Calu3 (cell line): ENCODE data around the gene SPINK1. TPM values are rescaled to one million over a fixed set of nuclear protein-coding genes. Genes with fewer than 3 reads are reported as not detected.
"Not testable (repeated sequence)": the region's sequence is repeated elsewhere in the genome, so short reads cannot be mapped to it uniquely, and the experiment has no call there.

Source experiments
- BruUV-seq: library from RNA; stranded (reverse); fragments of 400-500 nt; replicated peaks from 2 replicates; lab custom pipeline; 2021; lab: Mats Ljungman, UMichigan
- CTCF ChIA-PET: fragments of 300-600 bp; sonication (Branson Sonifier 250); formaldehyde crosslinking; loops from one replicate; lab custom pipeline; 2022; ENCODE audit warnings: antibody characterized with exemption; lab: Charles Lee
- DNase-seq: peaks from one replicate; pipeline ENCODE4 v3.0.0; 2022
- H3K27ac Mint-ChIP-seq: one replicate; pipeline ENCODE4 v1.8.0; 2022; ENCODE audit warnings: mixed read lengths; ENCODE audit not compliant: unreplicated experiment
- H3K27me3 Mint-ChIP-seq: one replicate; pipeline ENCODE4 v1.8.0; 2022; ENCODE audit warnings: mixed read lengths; ENCODE audit not compliant: unreplicated experiment
- H3K36me3 Mint-ChIP-seq: one replicate; pipeline ENCODE4 v1.8.0; 2022; ENCODE audit warnings: mild to moderate bottlenecking, moderate library complexity, mixed read lengths; ENCODE audit not compliant: insufficient read depth, unreplicated experiment
- H3K4me1 Mint-ChIP-seq: one replicate; pipeline ENCODE4 v1.8.0; 2022; ENCODE audit warnings: mild to moderate bottlenecking, low read depth, mixed read lengths; ENCODE audit not compliant: unreplicated experiment
- H3K4me3 Mint-ChIP-seq: one replicate; pipeline ENCODE4 v1.8.0; 2022; ENCODE audit warnings: mild to moderate bottlenecking, low read depth, moderate library complexity, mixed read lengths; ENCODE audit not compliant: unreplicated experiment
- H3K9me3 Mint-ChIP-seq: one replicate; pipeline ENCODE4 v1.8.0; 2022; ENCODE audit warnings: low read depth, mixed read lengths; ENCODE audit not compliant: unreplicated experiment
- CTCF ChIP-seq: fragments of 200-600 bp; IDR thresholded peaks from one replicate; pipeline ENCODE4 v1.8.0; 2022; ENCODE audit warnings: antibody characterized with exemption; ENCODE audit not compliant: unreplicated experiment
- intact Hi-C: fragments of 100-400 bp; cut with micrococcal nuclease; formaldehyde crosslinking; loops from one replicate; pipeline ENCODE4 v1.10.0; 2022; ENCODE audit not compliant: unreplicated experiment
- total RNA-seq: library from RNA; stranded (reverse); gene quantifications from 2 replicates; pipeline ENCODE4 v1.2.3, GENCODE V29; 2022

Gene SPINK1
- total RNA-seq, 1 experiment from 2014 or later = 307 TPM

GRCh38 chr5:147809830-147810666, 21.4 kb downstream of the SPINK1 start:
- CTCF ChIA-PET = no interaction called here
- no peak for TF ChIP-seq CTCF
- DNase-seq = no peak
- Mint-ChIP-seq H3K27ac (no peak overlapping the region), H3K9me3 (no peaks in the 10 kb centered on the region), H3K4me1 (peaks cover 20% of the 10 kb centered on the region), H3K4me3 (no peak overlapping the region), H3K27me3 (no peaks in the 10 kb centered on the region), H3K36me3 (no peaks in the 10 kb centered on the region)
- BruUV-seq = no TSS peak
- intact Hi-C loops = no loop called here

- intact Hi-C loops = no loop called here
- no peak for DNase-seq
- Mint-ChIP-seq H3K4me3 (no peak overlapping the region), H3K36me3 (no peaks in the 10 kb centered on the region), H3K27ac (no peak overlapping the region), H3K9me3 (no peaks in the 10 kb centered on the region), H3K27me3 (peaks cover 13% of the 10 kb centered on the region), H3K4me1 (no peaks in the 10 kb centered on the region)
- no TSS peak for BruUV-seq
- no peak for TF ChIP-seq CTCF
- CTCF ChIA-PET = interaction anchor here (0.7 kb wide), 1 partner anchor 58 kb away, joined by 4 read pairs; no protein-coding TSS in a partner anchor
Measured at GRCh38 chr5:147805030-147805454, 26.4 kb downstream of the SPINK1 start.

GRCh38 chr5:147804334-147804733, 27.1 kb downstream of the SPINK1 start:
- no peak for DNase-seq
- CTCF ChIA-PET = no interaction called here
- Mint-ChIP-seq H3K36me3 (no peaks in the 10 kb centered on the region), H3K27me3 (peaks cover 15% of the 10 kb centered on the region), H3K27ac (no peak overlapping the region), H3K4me3 (no peak overlapping the region), H3K4me1 (no peaks in the 10 kb centered on the region), H3K9me3 (no peaks in the 10 kb centered on the region)
- BruUV-seq = no TSS peak
- intact Hi-C loops = no loop called here
- no peak for TF ChIP-seq CTCF

- CTCF ChIA-PET = no interaction called here
- no peak overlapping the region for H3K4me3 Mint-ChIP-seq
- no peaks in the 10 kb centered on the region for H3K36me3 Mint-ChIP-seq
- intact Hi-C loops = no loop called here
- H3K9me3 Mint-ChIP-seq = no peaks in the 10 kb centered on the region
- DNase-seq = no peak
- TF ChIP-seq CTCF = no peak
- H3K27me3 Mint-ChIP-seq = peaks cover 15% of the 10 kb centered on the region
- no peak overlapping the region for H3K27ac Mint-ChIP-seq
- no peaks in the 10 kb centered on the region for H3K4me1 Mint-ChIP-seq
- BruUV-seq = no TSS peak
Measured at GRCh38 chr5:147803926-147804325, 27.5 kb downstream of the SPINK1 start.

- BruUV-seq, H3K27ac Mint-ChIP-seq, H3K36me3 Mint-ChIP-seq, H3K4me3 Mint-ChIP-seq, DNase-seq, CTCF ChIA-PET, intact Hi-C loops, H3K4me1 Mint-ChIP-seq, H3K9me3 Mint-ChIP-seq: not testable (repeated sequence)
- H3K27me3 Mint-ChIP-seq = peaks cover 15% of the 10 kb centered on the region
Measured at GRCh38 chr5:147803161-147803560, 28.3 kb downstream of the SPINK1 start.
